ENCODE data around the gene IER5.
"Not testable (repeated sequence)": the region's sequence is repeated elsewhere in the genome, so short reads cannot be mapped to it uniquely, and the experiment has no call there.

Gene IER5

GRCh38 chr1:181115971-181116370 lies 27.5 kb downstream of the IER5 start:
- DNase-seq (ENCODE audit: low read depth) = not testable (repeated sequence)

DNA sequence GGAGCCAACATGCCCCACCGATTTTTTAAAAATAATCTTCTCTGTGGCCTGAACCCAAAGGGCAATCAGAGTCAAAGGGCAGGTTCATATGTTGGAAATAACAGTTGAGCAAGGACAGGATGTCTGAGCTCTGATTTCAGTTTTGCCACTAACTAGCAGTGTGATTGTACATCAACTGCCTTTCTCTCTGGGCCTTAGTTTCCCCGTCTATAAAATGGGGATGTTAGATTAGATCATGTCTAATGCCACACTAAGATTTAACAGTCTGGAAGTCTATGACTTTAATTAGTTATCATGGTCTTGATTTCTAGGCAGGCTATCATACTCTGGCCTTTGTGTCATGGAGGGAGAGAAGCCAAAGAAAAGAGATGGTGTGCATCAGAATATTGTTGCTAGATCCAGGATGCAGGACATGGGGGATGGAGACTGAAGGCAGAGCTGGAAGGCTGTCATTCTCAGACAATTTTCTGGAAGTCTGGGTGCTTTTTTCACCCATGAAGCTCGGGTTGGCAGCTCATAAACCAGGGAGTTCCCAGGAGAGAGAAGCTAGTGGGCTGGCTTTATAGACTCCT lies 28.4 kb downstream of the IER5 start:
- DNase-seq (ENCODE audit: low read depth) = no peak

GRCh38 chr1:181117648-181118449 lies 29.3 kb downstream of the IER5 start:
- no peak for DNase-seq (ENCODE audit: low read depth)

DNA sequence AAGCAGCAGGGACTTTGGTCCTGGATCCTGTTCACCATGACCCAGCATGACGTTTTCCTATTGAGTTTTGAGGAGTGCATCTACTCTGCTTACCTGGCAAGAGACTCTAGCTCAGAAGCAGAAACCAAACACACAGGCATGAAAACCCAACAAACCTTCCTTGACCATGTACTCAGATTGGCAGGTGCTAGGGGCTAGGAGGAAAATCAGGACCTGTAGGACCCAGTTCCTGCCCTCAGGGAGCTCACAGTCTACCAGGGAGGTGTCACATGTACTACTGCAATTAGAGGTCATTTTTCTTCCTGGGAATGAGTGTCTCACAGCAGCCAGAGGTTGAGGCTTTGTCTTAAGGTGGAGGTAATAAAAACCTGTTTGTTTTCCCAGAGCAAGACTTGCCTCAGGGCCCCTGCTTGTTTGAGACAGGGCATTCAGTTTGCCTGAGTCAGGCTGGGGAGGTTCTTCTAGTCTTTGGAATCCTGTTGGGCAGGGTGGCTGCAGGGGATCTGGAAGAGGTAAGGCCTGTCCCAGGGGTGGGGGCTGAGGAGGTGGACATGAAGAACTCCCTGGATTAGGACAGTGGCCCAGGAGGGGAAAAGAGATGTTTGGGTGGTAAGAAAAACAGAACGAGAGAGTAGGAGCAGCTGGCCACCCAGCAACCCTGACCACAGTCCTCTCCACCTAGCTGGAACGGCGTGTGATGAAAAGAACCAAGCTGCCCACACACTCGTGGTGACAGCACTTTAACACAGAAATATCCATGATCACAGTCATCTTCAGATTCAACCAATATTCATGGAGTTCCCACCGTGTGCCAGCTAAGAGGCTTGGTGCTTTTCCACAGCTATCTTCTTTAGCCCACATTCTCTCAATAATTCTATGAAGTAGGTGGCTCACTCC lies 30.8 kb downstream of the IER5 start:
- DNase-seq (ENCODE audit: low read depth) = no peak

DNA sequence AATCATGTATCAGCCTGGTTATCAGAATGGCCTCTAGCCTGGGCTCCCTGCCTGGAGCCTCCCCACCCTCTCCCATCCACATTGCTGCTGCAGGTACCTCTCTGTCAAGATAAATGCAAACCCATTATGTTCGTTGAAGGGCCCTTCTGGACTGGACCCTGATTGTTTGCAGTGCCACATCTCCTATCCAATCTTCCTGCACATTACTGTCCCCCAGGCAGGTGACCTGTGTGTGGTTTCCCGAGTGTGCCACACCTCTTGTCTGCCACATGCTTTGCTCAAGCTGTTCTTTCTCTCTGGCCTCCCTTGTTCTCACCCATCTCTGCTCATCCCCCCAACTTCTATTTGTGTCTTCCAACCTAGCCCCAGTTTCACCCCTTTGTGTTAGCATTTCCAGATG lies 32.4 kb downstream of the IER5 start:
- no peak for DNase-seq (ENCODE audit: low read depth)

DNA sequence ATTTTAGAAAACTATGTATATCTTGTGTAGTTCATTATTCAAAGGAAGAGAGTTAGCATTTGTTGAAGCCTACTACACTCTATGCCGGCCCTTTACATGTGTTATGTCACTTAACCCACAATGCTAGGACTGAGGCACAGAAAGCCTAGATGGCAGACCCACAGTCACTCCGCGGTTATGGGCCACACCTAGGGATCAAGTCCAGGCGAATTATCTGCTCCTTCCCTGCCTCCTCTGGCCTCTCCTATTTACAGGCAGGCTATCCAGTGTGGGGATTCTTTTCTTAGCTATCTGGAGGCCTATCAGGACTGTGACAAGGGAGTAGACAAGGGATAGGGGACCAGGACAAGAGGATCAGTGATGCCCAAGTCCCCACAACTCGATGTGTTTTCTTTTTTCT lies 33.0 kb downstream of the IER5 start:
- DNase-seq (ENCODE audit: low read depth) = no peak

GRCh38 chr1:181122222-181122621 lies 33.7 kb downstream of the IER5 start:
- no peak for DNase-seq (ENCODE audit: low read depth)

DNA sequence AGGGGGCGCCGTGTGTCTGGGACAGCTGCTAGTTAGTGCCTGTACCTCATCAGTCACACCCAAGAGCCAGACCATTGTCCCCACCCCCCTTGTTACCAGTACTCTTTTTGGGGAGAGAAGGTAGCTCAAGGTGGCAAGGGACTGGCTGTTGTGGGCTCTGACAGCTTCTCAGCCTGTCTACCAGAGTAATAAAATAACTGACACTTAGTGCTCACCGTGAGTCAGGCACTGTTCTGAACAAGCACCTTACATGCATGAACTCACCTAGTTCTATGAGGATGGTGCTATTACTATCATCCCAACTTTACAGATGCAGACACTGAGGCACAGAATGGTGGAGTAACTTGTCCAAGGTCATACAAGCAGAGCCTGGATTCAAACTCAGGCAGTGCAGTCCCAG lies 34.7 kb downstream of the IER5 start:
- DNase-seq (ENCODE audit: low read depth) = no peak

GRCh38 chr1:181124291-181124751 lies 35.8 kb downstream of the IER5 start:
- no peak for DNase-seq (ENCODE audit: low read depth)

GRCh38 chr1:181126289-181126688 lies 37.8 kb downstream of the IER5 start:
- DNase-seq (ENCODE audit: low read depth) = no peak

DNA sequence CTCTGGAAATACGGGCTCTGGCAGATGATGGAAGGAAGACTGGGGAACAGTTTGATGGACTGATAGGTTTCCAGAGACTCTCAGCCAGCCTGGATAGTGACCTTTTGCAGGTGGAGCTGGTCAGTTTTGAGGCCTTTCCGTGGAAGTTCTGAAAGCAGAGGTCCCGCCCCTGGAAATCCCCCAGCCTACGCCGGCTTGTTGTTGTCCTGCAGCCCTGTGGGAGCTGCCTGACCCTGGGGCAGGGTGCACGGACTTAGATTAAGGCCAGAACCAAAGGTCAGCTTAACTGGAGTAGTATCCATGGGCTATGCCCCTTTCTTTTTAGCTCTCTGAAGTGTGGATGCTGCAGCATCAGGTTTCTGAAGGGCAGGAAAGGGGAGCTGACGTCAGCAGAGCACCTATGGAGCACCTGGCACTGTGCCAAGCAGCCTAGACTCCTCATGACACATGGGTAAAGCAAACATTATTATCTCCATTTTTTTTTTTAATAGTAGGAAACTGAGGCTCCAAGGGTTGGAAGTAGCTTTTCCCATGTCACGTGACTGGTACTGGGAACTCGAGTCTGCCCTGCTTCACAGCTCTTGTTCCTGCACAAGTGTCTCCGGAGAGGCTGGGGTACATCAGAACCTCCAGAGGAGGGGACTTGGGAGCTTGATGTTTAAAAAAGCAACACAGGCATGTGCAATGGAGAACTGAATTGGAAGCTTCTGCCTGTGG lies 38.5 kb downstream of the IER5 start:
- no peak for DNase-seq (ENCODE audit: low read depth)

GRCh38 chr1:181127898-181128453 lies 39.5 kb downstream of the IER5 start:
- DNase-seq (ENCODE audit: low read depth) = no peak

DNA sequence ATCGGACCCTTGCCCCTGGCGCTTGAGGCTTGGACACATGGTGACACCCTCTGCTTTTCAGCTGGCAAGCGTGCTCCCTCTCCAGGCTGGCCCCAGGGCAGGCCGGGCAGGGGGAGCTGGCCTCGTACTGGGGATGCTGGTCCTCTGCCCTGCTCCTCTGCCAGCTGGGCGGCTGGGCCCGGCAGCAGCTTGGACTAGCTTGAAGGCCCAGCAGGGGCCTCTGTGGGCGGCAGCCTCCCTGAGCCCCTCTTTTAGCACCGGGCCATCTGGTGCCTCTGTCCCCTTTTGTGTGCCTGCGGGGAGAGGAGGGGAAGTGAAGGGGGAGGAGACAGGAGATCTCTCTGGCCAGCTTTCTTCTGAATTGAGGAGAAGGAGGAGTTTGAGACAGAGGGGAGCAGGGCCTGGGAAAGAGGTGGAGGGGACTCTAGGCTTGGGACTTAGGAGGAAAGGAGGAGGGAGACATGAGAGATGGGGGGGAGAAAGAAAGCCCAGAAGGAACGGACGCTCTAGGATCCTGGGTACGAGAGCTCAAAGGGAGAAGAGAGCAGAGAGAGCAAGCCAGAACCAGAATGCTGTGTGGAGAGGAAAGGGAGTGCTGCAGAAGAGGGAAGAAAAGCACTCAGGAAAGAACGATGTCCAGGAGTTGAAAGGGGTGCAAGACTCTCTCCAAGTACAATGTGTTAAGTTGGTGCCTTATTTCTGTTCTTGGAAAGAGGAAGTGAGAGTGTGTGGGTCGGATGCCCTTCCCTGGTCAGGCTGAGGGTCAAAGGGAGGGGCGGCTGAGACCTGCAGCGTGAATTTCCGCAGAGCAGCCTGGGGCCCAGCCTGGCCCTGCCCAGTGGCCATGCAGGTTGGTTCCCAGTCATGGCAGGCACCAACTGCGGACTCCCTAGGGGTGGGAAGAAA lies 40.3 kb downstream of the IER5 start:
- DNase-seq (ENCODE audit: low read depth) = no peak

GRCh38 chr1:181129771-181130606 lies 41.5 kb downstream of the IER5 start:
- DNase-seq (ENCODE audit: low read depth) = no peak

DNA sequence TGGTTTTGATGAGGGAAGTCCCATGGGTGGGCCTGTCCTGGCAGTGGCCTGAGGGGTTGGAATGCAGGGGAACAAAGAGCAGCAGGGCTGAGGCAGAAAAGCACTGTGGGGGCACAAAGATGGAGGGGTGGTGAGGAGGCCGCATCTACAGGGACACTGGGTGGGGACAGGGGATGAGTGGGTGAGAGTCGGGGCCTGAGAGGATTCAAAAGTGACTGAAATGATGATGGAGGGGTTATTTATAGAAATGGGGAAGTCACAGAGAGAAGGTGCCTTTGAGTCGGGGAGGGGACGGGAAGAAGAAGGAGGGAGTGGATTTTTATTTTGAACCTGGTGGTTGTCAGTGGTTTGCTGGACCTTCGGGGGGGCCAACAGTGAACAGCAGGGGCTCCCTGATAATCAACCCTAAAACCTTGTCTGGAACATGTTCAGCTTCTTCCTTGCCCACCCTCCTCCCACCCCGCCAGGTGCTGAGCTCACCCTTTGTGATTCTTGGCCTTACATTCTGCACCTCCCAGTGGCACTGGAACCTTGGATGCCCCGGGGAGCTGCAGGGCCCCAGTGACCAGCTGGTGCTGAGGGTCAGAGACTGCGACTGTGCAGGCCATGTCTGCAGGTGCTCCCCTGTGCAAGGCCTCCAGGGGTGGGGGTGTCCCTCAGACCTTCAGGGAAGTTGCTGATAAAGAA lies 42.9 kb downstream of the IER5 start:
- DNase-seq (ENCODE audit: low read depth) = no peak

DNA sequence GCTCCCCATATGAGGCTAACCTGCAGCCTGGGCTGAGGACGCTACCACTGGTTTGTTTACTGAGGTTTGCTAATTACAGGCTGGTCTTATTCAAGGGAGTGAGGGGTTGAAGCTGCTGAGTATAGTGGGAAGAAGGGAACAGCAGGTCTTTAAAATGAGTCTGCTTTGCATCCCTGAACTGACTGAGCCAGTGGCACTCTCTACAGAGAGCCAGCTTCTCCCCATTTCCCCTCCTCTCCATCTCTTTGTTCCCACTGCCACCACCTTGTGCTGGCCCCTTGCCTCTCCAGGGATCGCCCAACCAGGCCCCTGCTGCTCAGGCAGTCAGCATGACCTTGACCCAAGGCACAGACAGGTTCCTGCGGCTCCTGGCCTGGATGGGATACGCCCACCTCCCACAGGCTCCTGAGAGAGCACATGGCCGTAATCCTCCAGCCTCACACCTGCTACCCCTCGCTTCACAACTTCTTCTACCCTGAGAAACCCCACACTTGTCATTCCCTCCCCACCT lies 45.0 kb downstream of the IER5 start:
- no peak for DNase-seq (ENCODE audit: low read depth)

DNA sequence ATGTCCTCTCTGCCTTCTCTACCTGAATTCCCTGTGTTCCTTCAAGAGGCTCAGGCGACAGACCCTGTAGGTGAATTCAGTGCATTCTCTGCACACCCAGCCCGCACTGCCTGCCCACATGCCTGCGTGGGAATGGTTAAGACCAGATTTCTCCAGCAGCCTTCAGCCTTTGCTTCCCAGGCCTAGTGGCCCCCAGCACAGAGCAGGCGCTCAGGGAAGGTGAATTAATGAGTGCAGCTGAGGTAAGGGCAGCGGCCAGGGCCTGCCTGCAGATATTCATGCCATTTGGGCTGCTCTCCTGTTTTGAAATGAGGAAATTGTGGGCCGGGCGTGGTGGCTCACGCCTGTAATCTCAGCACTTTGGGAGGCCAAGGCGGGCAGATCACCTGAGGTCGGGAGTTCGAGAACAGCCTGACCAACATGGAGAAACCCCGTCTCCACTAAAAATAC lies 45.5 kb downstream of the IER5 start:
- DNase-seq (ENCODE audit: low read depth) = no peak

- DNase-seq (ENCODE audit: low read depth) = no peak
Measured at GRCh38 chr1:181134543-181135436, 46.3 kb downstream of the IER5 start.
